ENCODE measurements around the gene EGR1. TPM values are rescaled to one million over a fixed set of nuclear protein-coding genes. Genes with fewer than 3 reads are reported as not detected.

Gene EGR1
- total RNA-seq, 1 experiment from 2014 or later, result 173 TPM

DNA sequence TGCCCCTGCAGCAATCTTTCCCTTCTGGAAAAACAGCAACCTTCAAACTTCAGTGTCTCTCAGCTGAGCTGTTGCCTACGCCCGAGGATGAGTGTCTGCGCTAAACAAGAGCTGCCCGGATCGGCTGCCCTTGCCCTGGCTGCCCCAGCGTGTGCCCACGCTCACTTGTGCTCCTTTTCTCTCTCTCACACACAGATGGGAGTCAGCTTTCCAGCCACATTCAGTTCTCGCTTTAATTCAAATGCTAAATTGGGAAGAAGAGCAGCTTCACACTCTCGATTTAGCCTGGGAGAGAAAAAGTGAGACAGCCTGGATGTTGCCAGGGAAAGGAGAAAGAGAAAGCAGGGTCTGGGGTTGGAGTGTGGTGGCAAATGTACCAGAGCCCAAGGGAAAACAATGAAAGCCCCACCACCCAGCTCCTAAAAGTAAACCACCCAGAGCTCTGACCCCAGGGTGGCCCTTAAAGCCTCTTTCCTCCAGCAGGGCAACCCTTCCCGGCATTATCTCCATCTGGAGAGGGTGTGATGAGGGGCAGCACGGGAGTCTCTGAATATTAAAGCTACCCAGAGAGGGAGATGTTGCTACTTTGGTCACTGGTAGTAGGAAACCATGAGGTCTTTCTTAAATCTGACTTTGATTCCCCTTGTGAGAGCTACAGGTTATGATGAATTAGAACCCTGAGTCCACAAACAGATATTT is 9.9 kb upstream of the EGR1 start:
- no peak overlapping the region for H3K4me3 ChIP-seq (replicated peaks in 1 of 2; ENCODE audit: low read depth in 1 of 2, low read length in 2 of 2)
- DNase-seq (ENCODE audit: low read depth, low spot score) (no peak), ATAC-seq (no peak)
- ChIA-PET POLR2A (interaction anchor here (1.1 kb wide), 1 partner anchor 8 kb away, joined by 3 read pairs; no protein-coding TSS in a partner anchor), CTCF (interaction anchor here (1.3 to 1.9 kb wide), 2 partner anchors 9 to 48 kb away, joined by 4 to 7 read pairs; no protein-coding TSS in a partner anchor), RAD21 (ENCODE audit: low non-redundant PET in 1 of 2, low total read pairs in 2 of 2, uncharacterized antibody in 2 of 2, unreplicated experiment in 2 of 2) (no interaction called here)
- no peak overlapping the region for H2AFZ ChIP-seq (ENCODE audit: low read depth, low read length, poor library complexity, severe bottlenecking)
- no TSS peak for BruUV-seq (replicated peaks)
- H3K4me1 ChIP-seq (ENCODE audit: control insufficient read depth in 1 of 2, insufficient read depth in 2 of 2, low read length in 2 of 2), result peaks cover 0 to under 1% of the 10 kb centered on the region in 2 experiments; a peak in 2 of 4 replicates
- no peaks in the 10 kb centered on the region for H3K9me2 ChIP-seq (ENCODE audit: insufficient read depth)
- no peaks in the 10 kb centered on the region for H3K36me3 ChIP-seq (ENCODE audit: control insufficient read depth in 1 of 2, insufficient read depth in 2 of 2, low read length in 2 of 2)
- H3K27ac ChIP-seq (ENCODE audit: low read depth, low read length), result no peak overlapping the region
- H4K20me1 ChIP-seq (ENCODE audit: insufficient read depth), result no peaks in the 10 kb centered on the region
- TF ChIP-seq, protein P1, sequence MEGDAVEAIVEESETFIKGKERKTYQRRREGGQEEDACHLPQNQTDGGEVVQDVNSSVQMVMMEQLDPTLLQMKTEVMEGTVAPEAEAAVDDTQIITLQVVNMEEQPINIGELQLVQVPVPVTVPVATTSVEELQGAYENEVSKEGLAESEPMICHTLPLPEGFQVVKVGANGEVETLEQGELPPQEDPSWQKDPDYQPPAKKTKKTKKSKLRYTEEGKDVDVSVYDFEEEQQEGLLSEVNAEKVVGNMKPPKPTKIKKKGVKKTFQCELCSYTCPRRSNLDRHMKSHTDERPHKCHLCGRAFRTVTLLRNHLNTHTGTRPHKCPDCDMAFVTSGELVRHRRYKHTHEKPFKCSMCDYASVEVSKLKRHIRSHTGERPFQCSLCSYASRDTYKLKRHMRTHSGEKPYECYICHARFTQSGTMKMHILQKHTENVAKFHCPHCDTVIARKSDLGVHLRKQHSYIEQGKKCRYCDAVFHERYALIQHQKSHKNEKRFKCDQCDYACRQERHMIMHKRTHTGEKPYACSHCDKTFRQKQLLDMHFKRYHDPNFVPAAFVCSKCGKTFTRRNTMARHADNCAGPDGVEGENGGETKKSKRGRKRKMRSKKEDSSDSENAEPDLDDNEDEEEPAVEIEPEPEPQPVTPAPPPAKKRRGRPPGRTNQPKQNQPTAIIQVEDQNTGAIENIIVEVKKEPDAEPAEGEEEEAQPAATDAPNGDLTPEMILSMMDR (IDR thresholded peaks at IDR 0.05 in 2 of 3, conservative IDR thresholded peaks at IDR 0.05 in 1 of 3; ENCODE audit: borderline replicate concordance in 1 of 3, insufficient read depth in 1 of 3, low read depth in 2 of 3, low read length in 2 of 3), result no peak
- TF ChIP-seq FOSL1 (IDR thresholded peaks at IDR 0.05; ENCODE audit: low read depth), result no peak
- TF ChIP-seq RAD21 (IDR thresholded peaks at IDR 0.05; ENCODE audit: low read depth), result no peak
- no peak for TF ChIP-seq POLR2AphosphoS5 (IDR thresholded peaks at IDR 0.05; ENCODE audit: low read depth, low read length)
- TF ChIP-seq TCF7L2 (IDR thresholded peaks at IDR 0.05; ENCODE audit: borderline replicate concordance, extremely low read depth, insufficient read depth, insufficient read length), result no peak
- no peak for TF ChIP-seq SP1 (IDR thresholded peaks at IDR 0.05; ENCODE audit: low read depth)
- no peak for TF ChIP-seq YY1 (IDR thresholded peaks at IDR 0.05; ENCODE audit: extremely low read depth, insufficient replicate concordance, low read depth, low read length)
- TF ChIP-seq, protein P2, sequence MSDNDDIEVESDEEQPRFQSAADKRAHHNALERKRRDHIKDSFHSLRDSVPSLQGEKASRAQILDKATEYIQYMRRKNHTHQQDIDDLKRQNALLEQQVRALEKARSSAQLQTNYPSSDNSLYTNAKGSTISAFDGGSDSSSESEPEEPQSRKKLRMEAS (IDR thresholded peaks at IDR 0.05), result no peak
- TF ChIP-seq CEBPB (IDR thresholded peaks at IDR 0.05; ENCODE audit: low read depth), result no peak
- no peak for TF ChIP-seq CBX3 (IDR thresholded peaks at IDR 0.05; ENCODE audit: low read depth)
- no peak for TF ChIP-seq SRF (IDR thresholded peaks at IDR 0.05; ENCODE audit: low read depth)
- no peak for TF ChIP-seq EZH2phosphoT487 (IDR thresholded peaks at IDR 0.05; ENCODE audit: borderline replicate concordance)
- TF ChIP-seq, protein P3, sequence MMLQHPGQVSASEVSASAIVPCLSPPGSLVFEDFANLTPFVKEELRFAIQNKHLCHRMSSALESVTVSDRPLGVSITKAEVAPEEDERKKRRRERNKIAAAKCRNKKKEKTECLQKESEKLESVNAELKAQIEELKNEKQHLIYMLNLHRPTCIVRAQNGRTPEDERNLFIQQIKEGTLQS (IDR thresholded peaks at IDR 0.05), result no peak
- no peak for TF ChIP-seq EGR1 (IDR thresholded peaks at IDR 0.05; ENCODE audit: low read depth)
- no peak for TF ChIP-seq ZNF274 (IDR thresholded peaks at IDR 0.05; ENCODE audit: low read depth, low read length)
- TF ChIP-seq POLR2A (IDR thresholded peaks at IDR 0.05; ENCODE audit: borderline replicate concordance, extremely low read depth, insufficient read depth, insufficient read length), result no peak
- TF ChIP-seq JUND (IDR thresholded peaks at IDR 0.05), result no peak
- TF ChIP-seq, protein P4, sequence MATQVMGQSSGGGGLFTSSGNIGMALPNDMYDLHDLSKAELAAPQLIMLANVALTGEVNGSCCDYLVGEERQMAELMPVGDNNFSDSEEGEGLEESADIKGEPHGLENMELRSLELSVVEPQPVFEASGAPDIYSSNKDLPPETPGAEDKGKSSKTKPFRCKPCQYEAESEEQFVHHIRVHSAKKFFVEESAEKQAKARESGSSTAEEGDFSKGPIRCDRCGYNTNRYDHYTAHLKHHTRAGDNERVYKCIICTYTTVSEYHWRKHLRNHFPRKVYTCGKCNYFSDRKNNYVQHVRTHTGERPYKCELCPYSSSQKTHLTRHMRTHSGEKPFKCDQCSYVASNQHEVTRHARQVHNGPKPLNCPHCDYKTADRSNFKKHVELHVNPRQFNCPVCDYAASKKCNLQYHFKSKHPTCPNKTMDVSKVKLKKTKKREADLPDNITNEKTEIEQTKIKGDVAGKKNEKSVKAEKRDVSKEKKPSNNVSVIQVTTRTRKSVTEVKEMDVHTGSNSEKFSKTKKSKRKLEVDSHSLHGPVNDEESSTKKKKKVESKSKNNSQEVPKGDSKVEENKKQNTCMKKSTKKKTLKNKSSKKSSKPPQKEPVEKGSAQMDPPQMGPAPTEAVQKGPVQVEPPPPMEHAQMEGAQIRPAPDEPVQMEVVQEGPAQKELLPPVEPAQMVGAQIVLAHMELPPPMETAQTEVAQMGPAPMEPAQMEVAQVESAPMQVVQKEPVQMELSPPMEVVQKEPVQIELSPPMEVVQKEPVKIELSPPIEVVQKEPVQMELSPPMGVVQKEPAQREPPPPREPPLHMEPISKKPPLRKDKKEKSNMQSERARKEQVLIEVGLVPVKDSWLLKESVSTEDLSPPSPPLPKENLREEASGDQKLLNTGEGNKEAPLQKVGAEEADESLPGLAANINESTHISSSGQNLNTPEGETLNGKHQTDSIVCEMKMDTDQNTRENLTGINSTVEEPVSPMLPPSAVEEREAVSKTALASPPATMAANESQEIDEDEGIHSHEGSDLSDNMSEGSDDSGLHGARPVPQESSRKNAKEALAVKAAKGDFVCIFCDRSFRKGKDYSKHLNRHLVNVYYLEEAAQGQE (IDR thresholded peaks at IDR 0.05; ENCODE audit: low read depth), result no peak
- TF ChIP-seq ZFX (IDR thresholded peaks at IDR 0.05), result no peak
- TF ChIP-seq ELF1 (IDR thresholded peaks at IDR 0.05; ENCODE audit: borderline replicate concordance, low read depth), result no peak
- intact Hi-C loops (cut with micrococcal nuclease), result loop anchor here (10.0 kb wide), 1 partner anchor 809 kb away; no protein-coding TSS in a partner anchor
- H3K27me3 ChIP-seq (ENCODE audit: insufficient read depth, low read length), result no peaks in the 10 kb centered on the region
- no peak overlapping the region for H3K4me2 ChIP-seq (ENCODE audit: low read length)
- H3K9ac ChIP-seq (ENCODE audit: low read length), result no peak overlapping the region
- H3K79me2 ChIP-seq (ENCODE audit: insufficient read depth, low read length), result no peaks in the 10 kb centered on the region
- H3K9me3 ChIP-seq (ENCODE audit: control insufficient read depth in 1 of 2, insufficient read depth in 1 of 2, low read depth in 1 of 2, low read length in 2 of 2), result no peaks in the 10 kb centered on the region
